Measurements from ENCODE around the gene TENT4A. TPM values are rescaled to one million over a fixed set of nuclear protein-coding genes. Genes with fewer than 3 reads are reported as not detected.

Gene TENT4A
- total RNA-seq, 4 donors from 2014 or later, result 14.1 to 43.3 (median 27.2) TPM

Other genes starting within 250 kb of the TENT4A start
- 10 to 100 TPM; 38.9 to 51.2 (median 50.6) TPM for gene NSUN2, start 80.4 kb upstream of the TENT4A start, total RNA-seq
- gene SRD5A1, start 80.0 kb upstream of the TENT4A start, total RNA-seq, result 10 to 100 TPM in 3 of 4 donors, under 1 TPM in 1; 0.29 to 71.2 (median 10.1) TPM